Astrocyte (in vitro differentiated cells and primary cell): Measurements from ENCODE around the gene OTOG. TPM values are rescaled to one million over a fixed set of nuclear protein-coding genes. Genes with fewer than 3 reads are reported as not detected.

Experiments
- DNase-seq: peaks from one replicate; pipeline ENCODE4 v3.0.0-alpha.2; 2010; ENCODE audit warnings: low read depth
- FAIRE-seq: peaks from 2 replicates; lab custom pipeline; 2011; peaks lifted over from hg19 to GRCh38; lab: Jason Lieb, UNC
- H2AFZ ChIP-seq: 2 replicates; pipeline ENCODE4 v1.6.0; 2012; ENCODE audit warnings: low read depth, low read length, inconsistent platforms
- H3K27ac ChIP-seq: 2 replicates; pipeline ENCODE4 v1.5.1; 2011; ENCODE audit warnings: low read depth, low read length, inconsistent platforms
- H3K27me3 ChIP-seq: 2 replicates; pipeline ENCODE4 v1.6.0; 2011; ENCODE audit warnings: low read length, inconsistent platforms; ENCODE audit not compliant: insufficient read depth
- H3K36me3 ChIP-seq: 2 replicates; pipeline ENCODE4 v1.5.1; 2011; ENCODE audit warnings: low read length, inconsistent platforms; ENCODE audit not compliant: insufficient read depth
- H3K4me1 ChIP-seq: 2 replicates; pipeline ENCODE4 v1.5.1; 2011; ENCODE audit warnings: low read length, inconsistent platforms; ENCODE audit not compliant: insufficient read depth
- H3K4me2 ChIP-seq: 2 replicates; pipeline ENCODE4 v1.6.0; 2012; ENCODE audit warnings: low read length, inconsistent platforms
- H3K4me3 ChIP-seq: 2 replicates; pipeline ENCODE4 v1.5.1; 2011; ENCODE audit warnings: low read depth, mild to moderate bottlenecking, low read length, inconsistent platforms; ENCODE audit not compliant: insufficient read depth
- H3K79me2 ChIP-seq: 2 replicates; pipeline ENCODE4 v1.6.0; 2012; ENCODE audit warnings: mild to moderate bottlenecking, low read length, inconsistent platforms; ENCODE audit not compliant: insufficient read depth
- H3K9ac ChIP-seq: 2 replicates; pipeline ENCODE4 v1.6.0; 2012; ENCODE audit warnings: mild to moderate bottlenecking, low read length, inconsistent platforms
- H3K9me3 ChIP-seq: 2 replicates; pipeline ENCODE4 v1.5.1; 2012; ENCODE audit warnings: low read depth, mild to moderate bottlenecking, low read length, inconsistent platforms; ENCODE audit not compliant: insufficient read depth
- H4K20me1 ChIP-seq: 2 replicates; pipeline ENCODE4 v1.6.0; 2012; ENCODE audit warnings: low read length, inconsistent platforms; ENCODE audit not compliant: insufficient read depth
- H3K27ac Mint-ChIP-seq: one replicate; pipeline ENCODE4 v1.8.0; 2021; ENCODE audit warnings: mild to moderate bottlenecking, mixed read lengths; ENCODE audit not compliant: unreplicated experiment
- H3K27me3 Mint-ChIP-seq: one replicate; pipeline ENCODE4 v1.8.0; 2021; ENCODE audit warnings: low read depth, mixed read lengths; ENCODE audit not compliant: unreplicated experiment
- H3K36me3 Mint-ChIP-seq: one replicate; pipeline ENCODE4 v1.8.0; 2021; ENCODE audit warnings: low read depth, mixed read lengths; ENCODE audit not compliant: unreplicated experiment
- H3K4me1 Mint-ChIP-seq: one replicate; pipeline ENCODE4 v1.8.0; 2021; ENCODE audit warnings: low read depth, mixed read lengths; ENCODE audit not compliant: unreplicated experiment
- H3K4me3 Mint-ChIP-seq: one replicate; pipeline ENCODE4 v1.8.0; 2021; ENCODE audit warnings: mild to moderate bottlenecking, moderate library complexity, mixed read lengths; ENCODE audit not compliant: unreplicated experiment
- H3K9me3 Mint-ChIP-seq: one replicate; pipeline ENCODE4 v1.8.0; 2021; ENCODE audit warnings: mild to moderate bottlenecking, mixed read lengths; ENCODE audit not compliant: unreplicated experiment
- CTCF ChIP-seq: IDR thresholded peaks from 2 replicates; pipeline ENCODE4 v1.5.1; 2011; ENCODE audit warnings: low read depth, mild to moderate bottlenecking, inconsistent platforms, low read length, moderate library complexity; ENCODE audit not compliant: insufficient read depth
- EZH2 ChIP-seq: IDR thresholded peaks from 2 replicates; pipeline ENCODE4 v1.6.1; 2012; ENCODE audit warnings: mild to moderate bottlenecking, low read length, inconsistent platforms; ENCODE audit not compliant: insufficient read depth
- total RNA-seq: library from RNA; stranded (reverse); gene quantifications from 2 replicates; pipeline ENCODE4 v1.2.1, GENCODE V29; 2021

Gene OTOG
- total RNA-seq, 1 donor from 2014 or later, result not detected

- peaks cover 63% of the 10 kb centered on the region for H3K27me3 Mint-ChIP-seq
- H3K4me3 Mint-ChIP-seq, result no peak overlapping the region
- no peaks in the 10 kb centered on the region for H3K79me2 ChIP-seq
- H4K20me1 ChIP-seq, result no peaks in the 10 kb centered on the region
- no peaks in the 10 kb centered on the region for H3K36me3 ChIP-seq
- no peak overlapping the region for H3K4me2 ChIP-seq
- no peak for DNase-seq
- no peaks in the 10 kb centered on the region for H3K4me1 Mint-ChIP-seq
- H3K4me1 ChIP-seq, result no peaks in the 10 kb centered on the region
- no peaks in the 10 kb centered on the region for H3K27me3 ChIP-seq
- no peak overlapping the region for H2AFZ ChIP-seq
- no peak overlapping the region for H3K9ac ChIP-seq
- no peak overlapping the region for H3K27ac Mint-ChIP-seq
- H3K9me3 ChIP-seq, result no peaks in the 10 kb centered on the region
- no peaks in the 10 kb centered on the region for H3K36me3 Mint-ChIP-seq
- no peaks in the 10 kb centered on the region for H3K9me3 Mint-ChIP-seq
- TF ChIP-seq CTCF (no peak), EZH2 (no peak)
- H3K4me3 ChIP-seq, result no peak overlapping the region
- no peak for FAIRE-seq
- H3K27ac ChIP-seq, result no peak overlapping the region
These were observed 55.3 kb downstream of the OTOG start for GRCh38 chr11:17602105-17603001.

- no peaks in the 10 kb centered on the region for H3K36me3 ChIP-seq
- no peak for TF ChIP-seq EZH2
- TF ChIP-seq CTCF, result no peak
- no peaks in the 10 kb centered on the region for H3K79me2 ChIP-seq
- FAIRE-seq, result no peak
- H2AFZ ChIP-seq, result no peak overlapping the region
- H4K20me1 ChIP-seq, result no peaks in the 10 kb centered on the region
- no peaks in the 10 kb centered on the region for H3K9me3 ChIP-seq
- H3K4me2 ChIP-seq, result no peak overlapping the region
- Mint-ChIP-seq H3K27ac (no peak overlapping the region), H3K36me3 (no peaks in the 10 kb centered on the region), H3K27me3 (peaks cover 68% of the 10 kb centered on the region), H3K4me1 (no peaks in the 10 kb centered on the region), H3K4me3 (no peak overlapping the region), H3K9me3 (no peaks in the 10 kb centered on the region)
- no peak overlapping the region for H3K9ac ChIP-seq
- no peak for DNase-seq
- no peaks in the 10 kb centered on the region for H3K27me3 ChIP-seq
- H3K4me3 ChIP-seq, result no peak overlapping the region
- H3K4me1 ChIP-seq, result no peaks in the 10 kb centered on the region
- no peak overlapping the region for H3K27ac ChIP-seq
These were observed 56.2 kb downstream of the OTOG start for GRCh38 chr11:17603056-17603825.
